H7 (cell line): ENCODE data around the gene SYNGR1. TPM values are rescaled to one million over a fixed set of nuclear protein-coding genes. Genes with fewer than 3 reads are reported as not detected.
A peak's percentile ranks its signal among the peaks of the same experiment; 100 is the strongest.

Experiments
- DNase-seq: peaks from one replicate; pipeline ENCODE4 v3.0.0; 2012
- H3K27me3 ChIP-seq: 2 replicates; pipeline ENCODE4 v1.6.0; 2011; ENCODE audit warnings: mild to moderate bottlenecking, low read length; ENCODE audit not compliant: control insufficient read depth, insufficient read depth
- H3K36me3 ChIP-seq: replicated peaks from 2 replicates; pipeline ENCODE4 v1.5.1; 2011; ENCODE audit warnings: low read length; ENCODE audit not compliant: control insufficient read depth, insufficient read depth
- H3K4me3 ChIP-seq: 2 replicates; pipeline ENCODE4 v1.5.1; 2011; ENCODE audit warnings: low read depth, mild to moderate bottlenecking, control low read depth, low read length, moderate library complexity; ENCODE audit not compliant: insufficient read depth
- total RNA-seq: library from RNA; depleted of rRNA; stranded (reverse); fragments of >200 nt; shearing (Covaris generic); gene quantifications from 2 replicates; pipeline ENCODE4 v1.2.3, GENCODE V29; 2014; rRNA removed

The SYNGR1 gene
- 24.4 and 37.9 TPM in 2 replicates for total RNA-seq

- Histone ChIP-seq H3K4me3 (peak within 1 kb of the TSS; percentile 76), H3K27me3 (no peaks in the 10 kb centered on the region), H3K36me3 (no peaks in the 10 kb centered on the region)
- no peak for DNase-seq
Measured at GRCh38 chr22:39349967-39350726, at the start of gene SYNGR1. Gene SYNGR1, plus strand, starts transcription at chr22:39349991. Its CDS starts 20 bp downstream, at chr22:39350011.

- Histone ChIP-seq H3K4me3 (no peak overlapping the region), H3K27me3 (no peaks in the 10 kb centered on the region), H3K36me3 (no peaks in the 10 kb centered on the region)
- peak; percentile 67 for DNase-seq
Measured at GRCh38 chr22:39300186-39300830, 49.5 kb upstream of the SYNGR1 start.

- no peaks in the 10 kb centered on the region for H3K36me3 ChIP-seq
- H3K4me3 ChIP-seq: no peak overlapping the region
- no peak for DNase-seq
Measured at GRCh38 chr22:39301108-39301507, 48.7 kb upstream of the SYNGR1 start.

GRCh38 chr22:39301926-39302325 is 47.9 kb upstream of the SYNGR1 start:
- Histone ChIP-seq H3K36me3 (no peaks in the 10 kb centered on the region; the same call in none of the 2 replicates), H3K4me3 (no peak overlapping the region)
- no peak for DNase-seq

More at GRCh38 chr22:39301108-39301507, 48.7 kb upstream of the SYNGR1 start:
- H3K27me3 ChIP-seq: no peaks in the 10 kb centered on the region

GRCh38 chr22:39302431-39302960 is 47.3 kb upstream of the SYNGR1 start:
- Histone ChIP-seq H3K36me3 (no peaks in the 10 kb centered on the region; the same call in none of the 2 replicates), H3K27me3 (no peaks in the 10 kb centered on the region), H3K4me3 (no peak overlapping the region)
- no peak for DNase-seq

More at GRCh38 chr22:39301926-39302325, 47.9 kb upstream of the SYNGR1 start:
- H3K27me3 ChIP-seq: no peaks in the 10 kb centered on the region

- H3K27me3 ChIP-seq: no peaks in the 10 kb centered on the region
- DNase-seq: no peak
- no peak overlapping the region for H3K4me3 ChIP-seq
- H3K36me3 ChIP-seq: no peaks in the 10 kb centered on the region; the same call in none of the 2 replicates
Measured at GRCh38 chr22:39303358-39303757, 46.4 kb upstream of the SYNGR1 start.

- Histone ChIP-seq H3K27me3 (no peaks in the 10 kb centered on the region), H3K4me3 (no peak overlapping the region), H3K36me3 (no peaks in the 10 kb centered on the region; the same call in none of the 2 replicates)
- DNase-seq: no peak
Measured at GRCh38 chr22:39303892-39304671, 45.7 kb upstream of the SYNGR1 start.

- no peak overlapping the region for H3K4me3 ChIP-seq
- peak; percentile 88 for DNase-seq
- H3K27me3 ChIP-seq: no peaks in the 10 kb centered on the region
- peaks cover 4% of the 10 kb centered on the region for H3K36me3 ChIP-seq
Measured at GRCh38 chr22:39306456-39307361, 43.1 kb upstream of the SYNGR1 start.

- H3K4me3 ChIP-seq: no peak overlapping the region
- DNase-seq: peak; percentile 68
Measured at GRCh38 chr22:39308614-39309363, 41.0 kb upstream of the SYNGR1 start.

GRCh38 chr22:39309364-39309861 is 40.4 kb upstream of the SYNGR1 start:
- peaks cover 31% of the 10 kb centered on the region for H3K36me3 ChIP-seq
- H3K4me3 ChIP-seq: no peak overlapping the region
- DNase-seq: peak; percentile 89
- H3K27me3 ChIP-seq: no peaks in the 10 kb centered on the region

More at GRCh38 chr22:39308614-39309363, 41.0 kb upstream of the SYNGR1 start:
- Histone ChIP-seq H3K36me3 (peaks cover 25% of the 10 kb centered on the region), H3K27me3 (no peaks in the 10 kb centered on the region)

GRCh38 chr22:39309881-39310714 is 39.7 kb upstream of the SYNGR1 start:
- no peaks in the 10 kb centered on the region for H3K27me3 ChIP-seq
- peak; percentile 75 for DNase-seq
- H3K36me3 ChIP-seq: peaks cover 38% of the 10 kb centered on the region
- no peak overlapping the region for H3K4me3 ChIP-seq
